Body of pancreas (tissue), 4 donors: ENCODE data around the gene MYCL.

Source experiments
- CTCF ChIP-seq, 7 experiments: fragments of 450-650 bp in 4 of 7; fragments of 200-600 bp in 3 of 7; sonication (generic) in 3 of 7; IDR thresholded peaks; one replicate each; pipeline ENCODE4 v1.5.1; 2016 to 2019; ENCODE audit warnings: antibody characterized with exemption in 7 of 7
- POLR2A ChIP-seq, 3 donors: fragments of 450-650 bp; IDR thresholded peaks; one replicate each; pipeline ENCODE4 v1.6.1; 2016; ENCODE audit warnings: antibody characterized with exemption in 3 of 3, mild to moderate bottlenecking in 2 of 3

- no peak for TF ChIP-seq POLR2A (IDR thresholded peaks at IDR 0.05)
- TF ChIP-seq CTCF (IDR thresholded peaks at IDR 0.05): no peak
Observed at GRCh38 chr1:39917825-39918224, 16.1 kb upstream of the MYCL start.
